H9 (cell line): ENCODE results near the gene MRGPRD. TPM values are rescaled to one million over a fixed set of nuclear protein-coding genes. Genes with fewer than 3 reads are reported as not detected.

Experiments
- DNase-seq: peaks from one replicate; pipeline ENCODE4 v3.0.0-alpha.2; 2017
- H2AFZ ChIP-seq: one replicate; pipeline ENCODE4 v1.6.1; 2013; ENCODE audit warnings: mild to moderate bottlenecking, low read length, control low read depth, moderate library complexity
- H2AK5ac ChIP-seq: 2 replicates; pipeline ENCODE4 v1.6.1; 2013; ENCODE audit warnings: low read length, control low read depth, mixed read lengths; ENCODE audit not compliant: insufficient read length
- H2BK120ac ChIP-seq: one replicate; pipeline ENCODE4 v1.6.1; 2013; ENCODE audit warnings: low read depth, mild to moderate bottlenecking, low read length, control low read depth, inconsistent platforms; ENCODE audit not compliant: poor library complexity, severe bottlenecking
- H2BK12ac ChIP-seq: 2 replicates; pipeline ENCODE4 v1.6.1; 2013; ENCODE audit warnings: low read length, control low read depth, mixed read lengths, low read depth; ENCODE audit not compliant: insufficient read length
- H2BK15ac ChIP-seq: 2 replicates; pipeline ENCODE4 v1.6.1; 2013; ENCODE audit warnings: low read depth, low read length, control low read depth
- H2BK20ac ChIP-seq: one replicate; pipeline ENCODE4 v1.6.1; 2013; ENCODE audit warnings: low read depth, mild to moderate bottlenecking, low read length, control low read depth, inconsistent platforms; ENCODE audit not compliant: poor library complexity, severe bottlenecking
- H2BK5ac ChIP-seq: 2 replicates; pipeline ENCODE4 v1.6.1; 2013; ENCODE audit warnings: low read length, control low read depth, mixed read lengths; ENCODE audit not compliant: insufficient read length
- H3K14ac ChIP-seq: 2 replicates; pipeline ENCODE4 v1.6.1; 2013; ENCODE audit warnings: low read length, control low read depth; ENCODE audit not compliant: insufficient read depth
- H3K18ac ChIP-seq: 2 replicates; pipeline ENCODE4 v1.6.1; 2013; ENCODE audit warnings: low read depth, mild to moderate bottlenecking, mixed read lengths, low read length, control low read depth; ENCODE audit not compliant: insufficient read length
- H3K23ac ChIP-seq: 2 replicates; pipeline ENCODE4 v1.6.1; 2013; ENCODE audit warnings: low read length, control low read depth, mixed read lengths, low read depth; ENCODE audit not compliant: insufficient read length
- H3K23me2 ChIP-seq: 2 replicates; pipeline ENCODE4 v1.6.1; 2013; ENCODE audit warnings: low read depth, mild to moderate bottlenecking, mixed read lengths, low read length, control low read depth; ENCODE audit not compliant: insufficient read length, poor library complexity, severe bottlenecking
- H3K27ac ChIP-seq: 2 replicates; pipeline ENCODE4 v1.5.1; 2013; ENCODE audit warnings: low read length, control low read depth, mixed read lengths, low read depth; ENCODE audit not compliant: insufficient read length
- H3K27me3 ChIP-seq: 2 replicates; pipeline ENCODE4 v1.6.1; 2013; ENCODE audit warnings: low read length, control low read depth, inconsistent platforms; ENCODE audit not compliant: insufficient read depth
- H3K4ac ChIP-seq: 2 replicates; pipeline ENCODE4 v1.6.1; 2013; ENCODE audit warnings: low read depth, mild to moderate bottlenecking, control low read depth, inconsistent platforms, low read length, moderate library complexity
- H3K4me1 ChIP-seq: 2 replicates; pipeline ENCODE4 v1.6.1; 2013; ENCODE audit warnings: low read length, control low read depth, inconsistent platforms; ENCODE audit not compliant: insufficient read depth
- H3K4me2 ChIP-seq: 2 replicates; pipeline ENCODE4 v1.6.1; 2013; ENCODE audit warnings: low read length, control low read depth, mixed read lengths; ENCODE audit not compliant: insufficient read length, insufficient read depth
- H3K56ac ChIP-seq: 2 replicates; pipeline ENCODE4 v1.6.1; 2013; ENCODE audit warnings: low read depth, mild to moderate bottlenecking, mixed read lengths, low read length, control low read depth; ENCODE audit not compliant: insufficient read length
- H3K79me1 ChIP-seq: 2 replicates; pipeline ENCODE4 v1.6.1; 2013; ENCODE audit warnings: low read depth, mild to moderate bottlenecking, moderate library complexity, low read length, control low read depth, inconsistent platforms; ENCODE audit not compliant: insufficient read depth, poor library complexity, severe bottlenecking
- H3K79me2 ChIP-seq: 2 replicates; pipeline ENCODE4 v1.6.1; 2013; ENCODE audit warnings: low read length, control low read depth, inconsistent platforms; ENCODE audit not compliant: insufficient read depth
- H3K9ac ChIP-seq: 2 replicates; pipeline ENCODE4 v1.6.1; 2013; ENCODE audit warnings: low read length, control low read depth, mixed read lengths; ENCODE audit not compliant: insufficient read length; ENCODE audit errors: extremely low read depth
- H3K9me3 ChIP-seq: one replicate; pipeline ENCODE4 v1.6.1; 2013; ENCODE audit warnings: low read depth, low read length, inconsistent platforms; ENCODE audit not compliant: control insufficient read depth
- H3T11ph ChIP-seq: one replicate; pipeline ENCODE4 v1.6.1; 2013; ENCODE audit warnings: mild to moderate bottlenecking, low read length, control low read depth, inconsistent platforms
- H4K20me1 ChIP-seq: one replicate; pipeline ENCODE4 v1.6.1; 2013; ENCODE audit not compliant: control insufficient read depth, insufficient read length, insufficient read depth
- H4K5ac ChIP-seq: 2 replicates; pipeline ENCODE4 v1.6.1; 2013; ENCODE audit warnings: low read depth, mild to moderate bottlenecking, mixed read lengths, low read length, control low read depth; ENCODE audit not compliant: insufficient read length
- H4K8ac ChIP-seq: replicated peaks from 2 replicates; pipeline ENCODE4 v1.6.1; 2013; ENCODE audit warnings: low read length, control low read depth, mixed read lengths, low read depth; ENCODE audit not compliant: insufficient read length
- H4K91ac ChIP-seq: 2 replicates; pipeline ENCODE4 v1.6.1; 2013; ENCODE audit warnings: low read depth, mild to moderate bottlenecking, moderate library complexity, mixed read lengths, low read length, control low read depth; ENCODE audit not compliant: insufficient read length
- H3K27ac Mint-ChIP-seq, 3 experiments: 2 replicates in 2 of 3; 3 replicates in 1 of 3; pipeline ENCODE4 v1.8.0; 2020 to 2021; ENCODE audit warnings: mixed read lengths in 3 of 3, mild to moderate bottlenecking in 1 of 3, moderate library complexity in 1 of 3
- H3K27me3 Mint-ChIP-seq: 2 replicates; pipeline ENCODE4 v1.8.0; 2021; ENCODE audit warnings: low read depth, mild to moderate bottlenecking, moderate library complexity, mixed read lengths
- H3K36me3 Mint-ChIP-seq, 3 experiments: 2 replicates in 2 of 3; 3 replicates in 1 of 3; pipeline ENCODE4 v1.8.0; 2020 to 2021; ENCODE audit warnings: low read depth in 3 of 3, mixed read lengths in 3 of 3; ENCODE audit not compliant: insufficient read depth in 1 of 3
- H3K4me1 Mint-ChIP-seq, 2 experiments: 2 replicates each; pipeline ENCODE4 v1.8.0; 2020; ENCODE audit warnings: mixed read lengths in 2 of 2
- H3K4me3 Mint-ChIP-seq, 2 experiments: 2 replicates in 1 of 2; 3 replicates in 1 of 2; pipeline ENCODE4 v1.8.0; 2020 to 2021; ENCODE audit warnings: mild to moderate bottlenecking in 2 of 2, mixed read lengths in 2 of 2, moderate library complexity in 1 of 2
- H3K9me3 Mint-ChIP-seq, 2 experiments: 2 replicates in 1 of 2; 3 replicates in 1 of 2; pipeline ENCODE4 v1.8.0; 2020; ENCODE audit warnings: mild to moderate bottlenecking in 2 of 2, mixed read lengths in 2 of 2, moderate library complexity in 1 of 2
- WGBS: extraction: QIAGEN DNeasy Blood & Tissue Kit; methylation state at CpG from one replicate; pipeline ENCODE4 v1.1.7; 2013; ENCODE audit warnings: missing lambda C conversion rate, low lambda C conversion rate, mixed read lengths; ENCODE audit not compliant: insufficient read length; ENCODE audit errors: extremely low coverage; 5-methylcytosine and 5-hydroxymethylcytosine counted together
- total RNA-seq: library from RNA; stranded (reverse); gene quantifications from 2 replicates; pipeline ENCODE4 v1.2.1, GENCODE V29; 2021
- TF ChIP-seq, protein P1 (sequence below): fragments of 200-600 bp; sonication (generic); conservative IDR thresholded peaks from 3 replicates; pipeline ENCODE4 v1.8.0; 2021; ENCODE audit warnings: antibody characterized with exemption, mild to moderate bottlenecking

Gene MRGPRD
- total RNA-seq, 1 experiment from 2014 or later: not detected

DNA sequence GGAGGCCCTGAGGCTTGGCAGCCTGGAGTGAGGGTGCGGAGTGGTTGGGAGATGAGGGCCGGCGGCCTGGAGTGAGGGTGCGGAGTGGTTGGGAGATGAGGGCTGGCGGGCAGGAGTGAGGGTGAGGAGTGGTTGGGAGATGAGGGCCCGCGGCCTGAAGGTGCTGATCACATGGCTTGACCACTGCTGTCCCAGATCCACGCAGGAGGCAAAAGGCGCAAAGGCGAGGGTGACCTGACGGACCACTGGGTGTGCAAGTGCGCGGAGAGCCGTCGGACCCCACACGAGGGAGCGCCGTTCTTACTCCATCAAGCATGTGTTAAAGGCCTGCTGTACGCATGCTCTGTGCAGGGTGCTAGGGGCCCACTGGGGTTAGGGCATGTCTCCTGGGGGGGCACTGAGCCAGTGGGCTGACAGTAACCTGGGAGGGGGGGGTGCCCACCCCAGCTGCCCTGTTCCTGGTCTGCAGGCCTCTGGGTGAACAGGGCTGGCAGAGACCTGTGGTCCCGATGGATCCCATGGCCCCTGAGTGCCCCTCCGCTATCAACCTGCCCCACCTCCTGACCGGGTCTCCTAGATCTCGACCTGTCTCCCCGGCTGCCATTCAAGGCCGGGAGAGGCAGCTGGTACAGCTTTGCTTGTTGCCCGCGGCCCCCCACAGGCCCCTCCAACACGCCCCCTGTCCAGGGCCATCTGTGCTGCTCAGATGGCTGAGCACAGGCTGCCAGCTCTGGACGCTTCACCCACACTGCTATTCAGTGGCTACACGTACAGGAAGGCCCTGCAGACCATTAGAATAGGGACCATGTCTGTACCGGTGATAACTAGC is 21.1 kb downstream of the MRGPRD start:
- Histone ChIP-seq H4K5ac (no peak overlapping the region), H2BK120ac (no peak overlapping the region), H3K23ac (no peak overlapping the region), H4K91ac (no peak overlapping the region), H2BK5ac (no peak overlapping the region), H3K79me1 (no peaks in the 10 kb centered on the region), H2AFZ (no peak overlapping the region), H3T11ph (no peak overlapping the region), H3K14ac (no peak overlapping the region; the same call in 1 of the 2 replicates), H2AK5ac (no peak overlapping the region), H3K27ac (no peak overlapping the region), H3K23me2 (no peaks in the 10 kb centered on the region), H3K4me2 (no peak overlapping the region), H4K8ac (no peak overlapping the region), H3K4ac (no peak overlapping the region), H3K18ac (no peak overlapping the region), H3K56ac (no peak overlapping the region), H3K9ac (no peak overlapping the region), H2BK15ac (no peak overlapping the region), H3K27me3 (no peaks in the 10 kb centered on the region), H3K9me3 (no peaks in the 10 kb centered on the region), H2BK12ac (no peak overlapping the region), H4K20me1 (no peaks in the 10 kb centered on the region), H3K79me2 (no peaks in the 10 kb centered on the region), H2BK20ac (no peak overlapping the region), H3K4me1 (no peaks in the 10 kb centered on the region; the same call in 1 of the 2 replicates)
- no peaks in the 10 kb centered on the region; a peak in 1 of 5 replicates for H3K9me3 Mint-ChIP-seq
- H3K4me3 Mint-ChIP-seq: no peak overlapping the region
- H3K36me3 Mint-ChIP-seq: no peaks in the 10 kb centered on the region
- H3K4me1 Mint-ChIP-seq: peaks cover 4 to 15% of the 10 kb centered on the region in 2 experiments; a peak in 3 of 4 replicates
- TF ChIP-seq, protein P1, sequence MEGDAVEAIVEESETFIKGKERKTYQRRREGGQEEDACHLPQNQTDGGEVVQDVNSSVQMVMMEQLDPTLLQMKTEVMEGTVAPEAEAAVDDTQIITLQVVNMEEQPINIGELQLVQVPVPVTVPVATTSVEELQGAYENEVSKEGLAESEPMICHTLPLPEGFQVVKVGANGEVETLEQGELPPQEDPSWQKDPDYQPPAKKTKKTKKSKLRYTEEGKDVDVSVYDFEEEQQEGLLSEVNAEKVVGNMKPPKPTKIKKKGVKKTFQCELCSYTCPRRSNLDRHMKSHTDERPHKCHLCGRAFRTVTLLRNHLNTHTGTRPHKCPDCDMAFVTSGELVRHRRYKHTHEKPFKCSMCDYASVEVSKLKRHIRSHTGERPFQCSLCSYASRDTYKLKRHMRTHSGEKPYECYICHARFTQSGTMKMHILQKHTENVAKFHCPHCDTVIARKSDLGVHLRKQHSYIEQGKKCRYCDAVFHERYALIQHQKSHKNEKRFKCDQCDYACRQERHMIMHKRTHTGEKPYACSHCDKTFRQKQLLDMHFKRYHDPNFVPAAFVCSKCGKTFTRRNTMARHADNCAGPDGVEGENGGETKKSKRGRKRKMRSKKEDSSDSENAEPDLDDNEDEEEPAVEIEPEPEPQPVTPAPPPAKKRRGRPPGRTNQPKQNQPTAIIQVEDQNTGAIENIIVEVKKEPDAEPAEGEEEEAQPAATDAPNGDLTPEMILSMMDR: no peak
- peak overlapping the region in 1 of 3 experiments; percentile 35; a peak in 2 of 7 replicates for H3K27ac Mint-ChIP-seq
- H3K27me3 Mint-ChIP-seq: no peaks in the 10 kb centered on the region; the same call in 1 of the 2 replicates
- no peak for DNase-seq
- WGBS: no CpG with 5 or more reads among the region's 31 CpGs
